ENCODE data around the gene ZNF414. TPM values are rescaled to one million over a fixed set of nuclear protein-coding genes. Genes with fewer than 3 reads are reported as not detected.

The ZNF414 gene
- total and polyA plus RNA-seq, 8 donors: 15.4 to 32.4 (median 18.6) TPM

DNA sequence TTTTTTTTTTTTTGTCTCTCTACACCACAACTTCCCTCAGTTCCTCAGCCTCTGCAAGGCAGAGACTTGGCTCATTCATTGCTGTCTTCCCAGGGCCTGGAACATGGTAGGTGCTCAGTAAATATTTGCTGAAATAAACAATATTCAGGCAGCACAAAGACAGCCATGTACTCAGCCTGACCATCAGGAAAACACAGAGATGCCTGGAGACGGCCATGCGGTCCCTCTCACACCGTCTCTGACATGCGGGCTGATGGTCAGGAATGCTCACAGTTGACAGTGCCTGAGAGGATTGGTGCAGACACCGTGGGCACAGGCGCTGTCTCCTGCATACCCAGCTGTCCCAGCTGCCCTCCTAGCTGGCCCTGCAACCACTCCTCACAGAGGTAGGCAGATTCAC is 12.5 kb downstream of the ZNF414 start:
- H3K4me3 ChIP-seq: peak overlapping the region in 1 of 2 donors; percentile 44
- no peak for DNase-seq
- no peaks in the 10 kb centered on the region for H3K9me3 ChIP-seq
- peak overlapping the region in 1 of 2 donors; percentile 85 for H3K27ac ChIP-seq
- no peaks in the 10 kb centered on the region for H3K27me3 ChIP-seq
- H3K4me1 ChIP-seq: peaks cover 0 to 84% of the 10 kb centered on the region in 2 donors
- TF ChIP-seq, protein P1, sequence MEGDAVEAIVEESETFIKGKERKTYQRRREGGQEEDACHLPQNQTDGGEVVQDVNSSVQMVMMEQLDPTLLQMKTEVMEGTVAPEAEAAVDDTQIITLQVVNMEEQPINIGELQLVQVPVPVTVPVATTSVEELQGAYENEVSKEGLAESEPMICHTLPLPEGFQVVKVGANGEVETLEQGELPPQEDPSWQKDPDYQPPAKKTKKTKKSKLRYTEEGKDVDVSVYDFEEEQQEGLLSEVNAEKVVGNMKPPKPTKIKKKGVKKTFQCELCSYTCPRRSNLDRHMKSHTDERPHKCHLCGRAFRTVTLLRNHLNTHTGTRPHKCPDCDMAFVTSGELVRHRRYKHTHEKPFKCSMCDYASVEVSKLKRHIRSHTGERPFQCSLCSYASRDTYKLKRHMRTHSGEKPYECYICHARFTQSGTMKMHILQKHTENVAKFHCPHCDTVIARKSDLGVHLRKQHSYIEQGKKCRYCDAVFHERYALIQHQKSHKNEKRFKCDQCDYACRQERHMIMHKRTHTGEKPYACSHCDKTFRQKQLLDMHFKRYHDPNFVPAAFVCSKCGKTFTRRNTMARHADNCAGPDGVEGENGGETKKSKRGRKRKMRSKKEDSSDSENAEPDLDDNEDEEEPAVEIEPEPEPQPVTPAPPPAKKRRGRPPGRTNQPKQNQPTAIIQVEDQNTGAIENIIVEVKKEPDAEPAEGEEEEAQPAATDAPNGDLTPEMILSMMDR (IDR thresholded peaks at IDR 0.05): no peak
- intact Hi-C loops (cut with DNase I): loop anchor here in 1 of 2 donors (5.0 kb wide), 1 partner anchor 144 kb away; no protein-coding TSS in a partner anchor
- no peak for ATAC-seq
- H3K36me3 ChIP-seq: peaks cover 0 to 20% of the 10 kb centered on the region in 2 donors

DNA sequence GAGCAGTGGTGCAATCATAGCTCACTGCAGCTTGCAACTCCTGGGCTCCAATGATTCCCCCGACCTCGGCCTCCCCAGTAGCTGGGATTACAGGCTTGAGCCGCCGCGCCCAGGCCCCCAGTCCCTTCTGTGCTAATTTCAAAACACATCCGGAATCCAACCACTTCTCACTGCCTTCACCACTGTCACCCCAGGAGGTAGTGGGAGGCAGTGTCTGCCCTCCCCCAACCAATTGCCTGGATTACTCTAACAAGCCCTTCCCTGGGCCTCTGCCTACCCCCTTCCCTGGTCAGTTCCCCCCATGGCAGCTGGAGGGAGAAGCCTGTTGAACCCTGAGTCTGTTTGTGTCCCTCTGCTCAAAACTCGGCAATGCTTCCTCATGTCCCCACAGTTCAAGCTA is 13.8 kb downstream of the ZNF414 start:
- Histone ChIP-seq H3K36me3 (peaks cover 0 to 27% of the 10 kb centered on the region in 2 donors), H3K4me1 (peaks cover 0 to 84% of the 10 kb centered on the region in 2 donors), H3K27me3 (no peaks in the 10 kb centered on the region), H3K9me3 (no peaks in the 10 kb centered on the region), H3K27ac (peak overlapping the region in 1 of 2 donors; percentile 85), H3K4me3 (peak overlapping the region in 1 of 2 donors; percentile 44)
- TF ChIP-seq, protein P1 (IDR thresholded peaks at IDR 0.05): no peak
- intact Hi-C loops (cut with DNase I): loop anchor here in 1 of 2 donors (5.0 kb wide), 1 partner anchor 143 kb away; no protein-coding TSS in a partner anchor
- DNase-seq (peak in 1 of 4 donors; percentile 88), ATAC-seq (peak; percentile 44)

DNA sequence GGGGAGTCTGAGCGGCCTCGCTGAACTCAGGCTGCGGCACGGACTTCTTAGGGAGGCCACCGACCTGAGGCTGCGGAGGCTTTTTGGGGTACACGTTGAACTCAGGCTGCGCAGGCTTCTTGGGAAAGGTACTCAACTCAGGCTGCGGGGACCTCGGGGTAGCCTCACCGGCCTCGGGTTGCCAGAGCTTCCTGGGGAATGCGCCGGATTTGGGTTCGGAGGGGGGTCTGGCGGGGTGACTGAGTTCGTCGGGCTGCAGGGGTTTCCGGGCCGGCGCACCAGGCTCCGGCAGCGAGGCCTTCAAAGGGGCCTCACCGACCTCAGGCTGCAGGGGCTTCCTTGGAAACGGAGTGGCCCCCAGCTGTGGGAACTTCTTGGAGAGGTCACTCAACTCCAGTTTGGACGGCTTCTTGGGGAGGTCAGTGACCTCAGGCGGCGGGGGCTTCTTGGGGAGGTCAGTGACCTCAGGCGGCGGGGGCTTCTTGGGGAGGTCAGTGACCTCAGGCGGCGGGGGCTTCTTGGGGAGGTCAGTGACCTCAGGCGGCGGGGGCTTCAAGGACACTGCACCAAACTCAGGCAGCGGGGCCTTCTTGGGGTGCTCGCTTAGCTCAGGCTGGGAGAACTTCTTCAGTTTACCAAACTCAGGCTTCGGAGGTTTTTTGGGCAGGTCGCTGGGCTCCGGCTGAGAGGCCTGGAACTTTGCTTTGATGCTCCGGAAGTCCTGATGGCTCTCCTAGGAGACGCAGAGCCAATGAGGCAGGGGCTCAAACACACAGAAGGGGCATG is 14.7 kb downstream of the ZNF414 start:
- intact Hi-C loops (cut with DNase I): no loop called here
- peaks cover 0 to 83% of the 10 kb centered on the region in 2 donors for H3K4me1 ChIP-seq
- ATAC-seq (no peak), DNase-seq (no peak)
- H3K36me3 ChIP-seq: peaks cover 0 to 27% of the 10 kb centered on the region in 2 donors
- TF ChIP-seq, protein P1 (IDR thresholded peaks at IDR 0.05): no peak
- no peaks in the 10 kb centered on the region for H3K27me3 ChIP-seq
- H3K27ac ChIP-seq: peak overlapping the region in 1 of 2 donors; percentile 85
- H3K9me3 ChIP-seq: no peaks in the 10 kb centered on the region
- peak overlapping the region in 1 of 2 donors; percentile 44 for H3K4me3 ChIP-seq

DNA sequence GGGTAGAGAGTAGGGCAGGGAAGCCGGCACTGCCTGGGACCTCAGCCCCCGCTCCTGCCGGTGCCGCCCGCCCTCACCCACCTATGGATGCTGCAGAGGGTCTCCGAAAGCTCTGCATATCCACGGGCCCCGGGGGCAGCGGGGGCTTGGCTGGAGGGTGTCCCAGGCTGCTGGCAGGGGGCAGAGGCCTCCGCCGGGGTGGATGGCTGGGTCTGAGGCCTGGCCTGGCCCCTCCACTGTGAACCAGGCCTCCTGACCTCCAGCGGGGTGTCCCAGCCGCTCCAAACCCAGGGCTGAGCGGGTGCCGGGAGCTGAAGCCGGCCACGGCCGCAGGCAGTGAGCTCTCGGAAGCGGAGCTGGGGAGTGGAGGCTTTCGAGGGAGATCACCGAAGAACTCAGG is 15.7 kb downstream of the ZNF414 start:
- Histone ChIP-seq H3K27ac (peak overlapping the region in 1 of 2 donors; percentile 85), H3K36me3 (peaks cover 0 to 27% of the 10 kb centered on the region in 2 donors), H3K4me1 (peaks cover 0 to 82% of the 10 kb centered on the region in 2 donors), H3K9me3 (no peaks in the 10 kb centered on the region), H3K27me3 (no peaks in the 10 kb centered on the region), H3K4me3 (no peak overlapping the region)
- DNase-seq (no peak), ATAC-seq (no peak)
- intact Hi-C loops (cut with DNase I): no loop called here
- TF ChIP-seq, protein P1 (IDR thresholded peaks at IDR 0.05): no peak

DNA sequence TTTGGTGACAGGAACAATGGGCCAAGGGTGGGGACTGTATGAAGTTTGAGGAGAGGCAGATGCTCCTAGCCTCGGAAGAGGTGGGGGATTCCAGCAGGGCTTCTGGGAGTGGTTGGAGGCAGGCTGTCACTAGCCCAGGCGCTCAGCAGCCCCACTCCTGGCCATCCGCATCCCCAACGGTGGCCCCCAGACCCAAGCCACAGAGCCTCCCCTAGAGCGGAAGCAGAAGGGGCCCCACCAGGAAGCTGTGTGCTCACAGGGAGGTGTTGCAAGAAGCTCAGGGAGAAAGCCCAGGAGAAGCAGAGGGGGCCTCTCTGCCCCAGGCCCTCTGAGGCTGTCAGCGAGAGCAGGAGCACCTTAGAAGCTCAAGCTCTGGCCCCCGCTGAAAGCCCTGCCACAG is 19.8 kb downstream of the ZNF414 start:
- DNase-seq (peak in 1 of 4 donors; percentile 87), ATAC-seq (peak; percentile 6)
- H3K27me3 ChIP-seq: no peaks in the 10 kb centered on the region
- H3K36me3 ChIP-seq: peaks cover 0 to 51% of the 10 kb centered on the region in 2 donors
- H3K4me3 ChIP-seq: peak overlapping the region in 1 of 2 donors; percentile 20
- no peaks in the 10 kb centered on the region for H3K9me3 ChIP-seq
- peak overlapping the region in 1 of 2 donors; percentile 95 for H3K27ac ChIP-seq
- peaks cover 0 to 85% of the 10 kb centered on the region in 2 donors for H3K4me1 ChIP-seq
- TF ChIP-seq, protein P1 (IDR thresholded peaks at IDR 0.05): no peak
- intact Hi-C loops (cut with DNase I): no loop called here
